Left colon (tissue), 2 donors: ENCODE results near the gene TBK1. TPM values are rescaled to one million over a fixed set of nuclear protein-coding genes. Genes with fewer than 3 reads are reported as not detected.

Source experiments
- ATAC-seq: fragments of 200-7000 bp; cut with Tn5 transposase; one replicate; pipeline ENCODE4 v1.9.1; 2020; ENCODE audit warnings: mild to moderate bottlenecking, moderate library complexity
- DNase-seq, 2 donors: peaks; one replicate each; pipeline ENCODE4 v3.0.0-alpha.2; 2020
- intact Hi-C, 2 donors: fragments of 100-400 bp; cut with DNase I in 1 of 2; cut with micrococcal nuclease in 1 of 2; formaldehyde crosslinking; loops; one replicate each; pipeline versions ENCODE4 v1.11.2 to v1.14.0; 2022; cut with DNase I, micrococcal nuclease
- total RNA-seq, 2 donors: library from RNA; stranded (reverse); fragmentation: NEBNext Ultra II Directional; extraction: Animal tissue kit (Norgen Biotek cat#: 25700); gene quantifications; one replicate each; pipeline ENCODE4 v1.2.1, GENCODE V29; 2021
- donor health status: DM: no; HTN: no; CAD: no.
- donor health status: DM: yes; HTN: yes; CAD: no.

TBK1 gene
- total RNA-seq, 2 donors from 2014 or later = 17.1 to 17.7 TPM

DNA sequence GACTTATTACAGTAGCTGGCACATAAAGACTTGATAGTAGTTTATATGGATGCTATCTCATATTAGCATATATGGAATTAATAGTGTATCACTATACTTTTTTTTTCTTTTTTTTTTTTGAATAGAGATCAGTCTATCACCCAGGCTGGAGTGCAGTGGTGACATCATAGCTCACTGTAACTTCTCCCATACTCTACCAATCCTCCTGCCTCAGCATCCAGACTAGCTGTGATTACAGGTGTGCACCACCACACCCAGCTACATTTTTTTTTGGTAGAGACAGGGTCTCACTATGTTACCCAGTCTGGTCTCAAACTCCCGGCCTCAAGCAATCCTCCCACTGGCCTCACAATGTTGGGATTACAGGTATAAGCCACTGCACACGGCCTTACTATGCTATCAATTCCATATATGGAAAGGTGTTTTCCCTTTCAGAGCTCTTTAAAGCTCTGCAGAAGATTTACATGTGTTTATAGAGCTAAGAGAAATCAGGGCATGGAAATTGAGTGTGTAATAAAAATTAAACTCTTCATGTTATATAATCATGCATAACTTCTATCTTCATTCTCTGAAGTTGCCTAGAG is 1.8 kb upstream of the TBK1 start:
- no peak for DNase-seq
- intact Hi-C loops = no loop called here
- no peak for ATAC-seq

DNA sequence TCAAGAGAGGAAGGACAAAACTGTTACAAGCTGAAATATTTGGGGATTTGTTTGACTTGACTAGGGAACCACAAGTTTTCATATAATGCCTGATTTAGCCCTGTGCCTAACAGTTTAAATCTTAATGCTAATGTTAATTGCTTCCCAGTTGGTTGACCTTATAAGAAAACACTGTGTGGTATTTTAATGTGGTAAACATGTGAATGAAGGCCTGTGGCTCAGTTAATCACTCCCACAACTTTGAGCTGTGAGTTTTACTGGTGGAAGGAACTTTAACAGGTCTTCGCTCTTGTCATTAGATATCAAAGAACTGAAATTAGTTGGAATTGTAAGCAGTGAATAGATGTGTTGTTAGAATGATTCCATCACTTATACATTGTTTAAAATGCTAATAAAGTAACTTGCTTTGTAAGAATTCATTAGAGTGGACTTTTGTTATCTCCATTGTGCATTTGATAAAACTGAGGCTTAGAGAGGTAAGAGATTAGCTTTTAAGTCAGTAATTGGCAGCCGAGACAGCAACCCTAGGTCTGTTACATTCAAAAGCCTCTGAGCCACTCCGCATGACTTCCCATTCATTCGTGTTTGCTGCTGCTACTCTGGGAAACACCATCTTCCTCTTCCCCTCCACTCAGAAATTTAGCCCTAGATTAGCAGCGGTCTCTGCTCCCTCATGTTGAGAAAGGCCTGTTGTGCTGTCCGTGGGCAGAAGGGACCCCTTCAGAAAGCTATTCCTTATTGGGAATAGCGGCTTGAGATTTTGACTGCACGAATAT is 1.0 kb upstream of the TBK1 start:
- ATAC-seq (no peak), DNase-seq (no peak)
- intact Hi-C loops = no loop called here

DNA sequence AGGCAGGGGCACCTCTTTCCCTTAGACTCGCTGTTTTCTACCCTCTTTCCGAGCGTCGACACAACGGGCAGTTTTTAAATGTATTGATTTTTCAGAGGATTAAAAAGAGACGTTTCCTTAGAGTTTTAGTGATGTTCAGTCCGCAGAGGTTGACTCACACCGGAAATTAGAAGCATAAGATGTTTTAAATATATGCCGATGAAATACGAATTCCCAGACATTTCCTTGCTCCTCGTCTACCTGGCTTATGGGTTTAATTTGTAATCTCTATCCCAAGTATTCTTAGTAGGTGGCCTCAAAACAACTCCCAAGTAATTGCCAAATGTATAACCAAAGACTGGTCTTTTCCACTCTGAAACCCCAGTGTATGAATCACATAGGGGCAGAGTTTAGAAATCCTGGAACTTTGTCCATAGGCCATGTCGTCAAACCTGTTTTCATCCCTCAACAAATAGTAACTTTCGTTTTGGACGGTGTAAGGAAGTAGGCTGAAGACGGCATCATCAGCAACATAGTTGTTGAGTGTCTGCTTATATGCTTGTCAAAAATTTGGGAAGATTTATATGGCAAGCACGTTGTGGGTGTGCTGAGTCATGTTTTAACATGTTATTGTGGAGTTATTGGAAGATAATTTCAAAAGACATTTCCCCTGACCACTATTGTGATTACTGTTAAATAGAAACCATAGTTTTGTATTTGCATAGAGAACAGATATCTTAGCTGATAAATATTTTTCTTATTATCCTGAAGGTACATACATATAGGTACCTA is 824 bp downstream of the TBK1 start:
- ATAC-seq (peak; percentile 69), DNase-seq (no peak)
- intact Hi-C loops = no loop called here

DNA sequence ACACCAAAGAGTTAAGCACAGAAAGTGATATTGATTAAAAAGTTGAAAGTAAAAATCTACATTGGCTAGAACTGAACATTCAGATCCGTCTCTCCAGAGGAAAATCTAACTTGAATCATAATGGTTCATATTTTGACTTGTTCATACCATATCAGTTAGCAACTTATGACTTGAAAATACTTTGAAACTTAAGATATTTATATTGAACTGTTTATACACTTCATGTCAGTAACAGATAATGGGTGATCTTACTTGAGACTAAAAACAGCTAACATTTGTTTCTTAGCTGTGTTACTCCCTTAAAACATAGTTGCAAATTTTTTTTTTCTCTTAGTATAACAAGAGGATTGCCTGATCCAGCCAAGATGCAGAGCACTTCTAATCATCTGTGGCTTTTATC is 3.6 kb downstream of the TBK1 start:
- no peak for ATAC-seq
- intact Hi-C loops = no loop called here

DNA sequence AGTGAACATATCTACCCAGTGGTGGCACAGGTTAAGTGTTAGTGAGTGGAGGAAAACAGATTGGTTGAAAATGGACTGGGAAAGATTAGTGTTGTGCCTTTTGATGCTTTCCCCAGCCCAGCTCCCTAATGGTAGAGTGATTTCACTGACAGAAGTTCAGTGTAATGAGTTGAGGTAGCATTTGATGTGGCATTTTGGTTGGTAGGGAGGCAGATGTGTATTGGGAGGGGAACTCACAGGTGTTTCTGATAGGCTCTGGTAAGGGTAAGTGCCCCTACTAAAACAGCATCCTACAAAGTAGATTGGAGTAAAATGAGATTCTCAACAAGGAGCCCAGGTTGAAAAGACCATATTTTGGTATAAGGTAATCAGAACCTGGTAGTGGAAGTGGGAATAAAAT is 4.2 kb downstream of the TBK1 start:
- ATAC-seq = no peak
- DNase-seq = no peak
- intact Hi-C loops = no loop called here

More for the DNA sequence above, 3.6 kb downstream of the TBK1 start:
- no peak for DNase-seq

DNA sequence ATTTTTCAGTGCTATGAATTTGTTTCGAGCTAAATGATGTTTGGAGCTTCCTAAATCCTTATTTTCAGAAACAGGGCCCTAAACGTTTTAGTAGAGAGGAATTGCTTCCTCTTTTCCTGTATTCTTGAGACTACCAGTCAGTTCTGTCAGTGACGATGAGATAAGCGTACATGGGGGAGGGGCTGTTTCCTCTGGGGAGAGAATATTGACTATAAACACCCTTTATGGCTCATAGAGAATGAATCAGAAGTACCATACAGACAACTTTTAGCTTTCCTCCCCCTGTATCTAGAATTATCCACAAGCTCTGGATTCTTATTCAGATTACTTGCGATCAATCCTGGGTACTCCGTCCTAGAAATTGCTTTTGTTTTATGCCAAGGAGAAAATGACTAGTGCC is 5.1 kb downstream of the TBK1 start:
- intact Hi-C loops = no loop called here
- DNase-seq (no peak), ATAC-seq (no peak)

DNA sequence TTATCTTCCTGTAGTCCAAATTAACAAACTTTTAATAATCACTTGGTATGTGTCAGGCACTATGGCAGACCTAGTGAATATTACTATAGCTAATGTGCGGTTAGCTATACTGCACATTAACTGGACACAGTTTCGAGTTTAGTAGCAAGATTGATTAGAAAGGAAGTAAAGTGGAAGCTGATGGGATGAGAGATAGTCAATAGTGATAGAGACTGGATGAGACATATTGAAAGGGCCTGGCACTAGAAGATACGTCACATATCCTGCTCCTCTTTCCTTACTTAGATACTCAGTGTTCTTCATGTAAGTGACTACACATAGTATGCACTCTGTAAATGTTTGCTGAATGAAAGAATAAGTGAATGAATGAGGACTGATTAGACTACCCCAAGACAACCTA is 5.5 kb downstream of the TBK1 start:
- no peak for ATAC-seq
- intact Hi-C loops = no loop called here
- DNase-seq = no peak

DNA sequence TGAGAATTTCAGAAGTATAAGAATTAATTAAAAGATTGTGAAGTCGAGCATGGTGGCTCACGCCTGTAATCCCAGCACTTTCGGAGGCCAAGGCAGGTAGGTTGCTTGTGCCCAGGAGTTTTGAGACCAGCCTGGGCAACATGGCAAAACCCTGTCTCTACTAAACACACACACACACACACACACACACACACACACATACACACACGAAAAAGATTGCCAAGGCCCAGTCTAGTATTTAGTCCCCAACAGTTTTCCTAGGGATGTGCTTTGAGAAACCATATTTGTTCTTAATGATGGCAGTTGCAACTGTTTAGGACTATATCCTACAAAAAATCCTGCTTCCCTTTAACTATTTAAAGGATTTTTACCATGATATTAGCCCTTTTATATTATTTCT is 6.0 kb downstream of the TBK1 start:
- intact Hi-C loops = no loop called here
- ATAC-seq = no peak
- no peak for DNase-seq

DNA sequence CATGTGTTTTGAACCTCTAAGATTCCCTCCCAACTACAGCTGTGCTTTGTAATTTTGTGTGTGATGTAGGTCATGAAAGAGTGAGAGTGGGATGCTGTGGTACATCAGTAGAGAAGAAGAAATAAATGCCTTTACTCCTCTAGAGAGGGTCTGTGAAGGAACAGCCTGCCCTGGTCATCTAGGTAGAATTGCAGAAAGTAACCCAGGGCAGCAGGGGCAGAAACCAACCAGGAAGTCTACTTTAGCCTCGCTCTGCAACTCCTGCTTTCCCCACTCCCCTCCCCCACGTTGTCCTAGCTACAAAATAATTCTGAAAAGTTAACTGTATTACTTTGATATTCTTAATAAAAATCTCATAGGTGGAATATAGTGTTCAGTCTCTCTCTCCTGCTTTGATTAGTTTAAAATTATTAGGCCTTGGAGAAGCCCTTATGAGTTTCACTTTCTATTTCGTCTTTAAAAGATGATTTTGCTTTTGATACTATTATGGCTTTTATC is 7.5 kb downstream of the TBK1 start:
- peak; percentile 45 for ATAC-seq
- DNase-seq = peak in 1 of 2 donors; percentile 21
- intact Hi-C loops = no loop called here

DNA sequence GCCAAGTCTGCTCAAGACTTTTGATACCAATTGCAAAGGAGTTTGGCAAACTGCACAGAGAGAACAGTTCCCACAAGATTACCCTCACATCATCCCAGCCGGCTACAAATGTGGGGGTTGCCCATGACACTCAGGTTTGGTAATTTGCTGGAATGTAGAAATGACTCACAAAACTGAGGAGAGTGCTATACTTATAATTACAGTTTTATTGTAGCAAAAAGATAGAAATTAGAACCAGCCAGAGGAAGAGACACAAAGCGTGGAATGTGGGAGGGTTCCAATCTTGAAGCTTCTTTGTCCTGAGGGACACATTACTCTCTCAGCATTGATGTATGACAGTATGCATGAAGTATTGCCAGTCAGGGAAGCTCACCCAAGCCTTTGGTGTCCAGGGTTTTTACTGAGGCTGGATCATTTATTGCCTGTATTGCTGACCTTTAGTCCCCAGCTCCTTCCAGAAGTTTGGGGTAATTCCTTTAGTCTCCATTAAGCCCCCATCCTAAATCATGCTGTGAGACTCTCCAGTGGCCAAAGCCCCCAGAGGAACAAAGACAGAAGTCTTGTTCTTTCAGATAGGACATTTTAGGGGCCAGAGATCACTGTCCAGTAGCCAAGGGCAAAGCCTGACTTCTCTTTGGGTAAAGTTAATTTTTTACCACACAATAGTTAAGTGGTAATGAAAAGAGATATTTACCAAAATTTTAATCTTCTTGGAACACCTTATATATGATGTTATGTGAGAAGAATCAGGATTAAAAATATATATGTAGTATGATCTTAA is 9.9 kb downstream of the TBK1 start:
- no peak for DNase-seq
- intact Hi-C loops = no loop called here
- no peak for ATAC-seq

DNA sequence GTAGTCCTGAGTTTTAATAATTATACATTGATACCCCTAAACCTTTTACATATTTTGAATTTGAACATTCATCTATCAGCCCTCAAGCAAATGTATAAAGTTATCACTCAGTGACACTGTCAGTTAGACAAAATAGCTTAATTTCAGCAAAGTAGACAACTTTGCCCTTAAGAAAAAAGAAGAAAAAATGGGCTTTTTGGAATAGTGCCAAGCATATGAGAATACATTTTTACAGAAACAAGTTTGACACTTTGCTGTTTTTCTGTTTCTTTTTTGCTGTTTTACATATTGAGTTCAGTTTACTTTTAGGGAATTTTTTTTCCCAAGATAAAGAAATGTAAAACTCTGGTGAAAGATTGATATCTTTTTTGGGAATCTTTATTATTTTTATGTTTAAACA is 14.3 kb downstream of the TBK1 start:
- intact Hi-C loops = no loop called here
- ATAC-seq = no peak

DNA sequence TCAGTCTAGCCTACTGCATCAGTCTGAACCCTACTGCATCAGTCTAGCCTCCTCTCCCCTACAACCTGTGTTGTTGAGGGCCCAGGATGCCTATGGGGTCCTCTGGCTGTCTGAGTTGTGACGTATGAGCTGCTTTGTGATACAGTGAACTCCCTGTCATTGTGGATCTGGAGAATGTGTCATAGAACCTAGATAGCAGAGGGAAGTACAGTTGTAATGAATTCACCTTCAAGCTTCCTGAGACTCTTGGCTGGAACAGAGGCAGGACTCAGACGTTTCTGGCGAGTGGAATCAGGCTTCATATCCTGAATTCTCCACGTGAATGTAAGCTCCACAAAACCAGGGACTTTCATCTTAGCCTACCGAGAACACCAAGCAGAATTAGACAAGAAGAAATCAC is 17.0 kb downstream of the TBK1 start:
- intact Hi-C loops = no loop called here
- no peak for ATAC-seq
- DNase-seq = no peak

More for the DNA sequence above, 14.3 kb downstream of the TBK1 start:
- no peak for DNase-seq

DNA sequence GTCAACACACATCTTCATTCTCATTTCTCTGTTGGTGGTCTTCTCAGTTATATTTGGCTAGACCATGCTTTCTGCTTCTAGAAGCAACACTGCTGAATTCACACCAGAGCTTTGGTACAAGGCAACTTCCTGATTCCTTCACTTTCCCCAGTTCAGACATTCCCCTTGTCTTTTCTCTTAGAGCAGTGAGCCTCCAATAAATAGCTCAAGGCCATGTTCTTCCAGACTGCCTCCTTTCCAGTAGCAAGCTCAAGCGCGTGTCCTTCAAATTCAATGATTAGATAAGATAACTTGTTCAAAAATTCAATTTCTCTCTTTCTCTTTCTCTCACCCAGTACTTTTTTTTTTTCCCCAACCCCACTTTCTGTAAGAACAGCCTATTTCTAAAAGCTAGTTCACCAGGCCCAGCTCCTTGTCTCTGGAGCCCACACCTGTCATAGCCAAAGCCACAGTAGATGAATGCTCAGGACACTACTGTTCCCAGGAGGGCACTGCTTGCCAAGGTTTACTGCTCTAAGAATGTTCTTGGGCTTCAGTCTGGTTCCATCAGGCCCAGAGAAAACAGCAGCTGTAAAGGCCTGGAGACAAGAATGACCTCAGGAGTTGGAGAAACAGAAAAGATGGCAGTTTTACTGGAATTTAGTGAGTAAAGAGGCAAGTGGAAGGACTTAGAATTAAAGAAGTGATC is 17.7 kb downstream of the TBK1 start:
- no peak for ATAC-seq
- intact Hi-C loops = no loop called here
- no peak for DNase-seq

DNA sequence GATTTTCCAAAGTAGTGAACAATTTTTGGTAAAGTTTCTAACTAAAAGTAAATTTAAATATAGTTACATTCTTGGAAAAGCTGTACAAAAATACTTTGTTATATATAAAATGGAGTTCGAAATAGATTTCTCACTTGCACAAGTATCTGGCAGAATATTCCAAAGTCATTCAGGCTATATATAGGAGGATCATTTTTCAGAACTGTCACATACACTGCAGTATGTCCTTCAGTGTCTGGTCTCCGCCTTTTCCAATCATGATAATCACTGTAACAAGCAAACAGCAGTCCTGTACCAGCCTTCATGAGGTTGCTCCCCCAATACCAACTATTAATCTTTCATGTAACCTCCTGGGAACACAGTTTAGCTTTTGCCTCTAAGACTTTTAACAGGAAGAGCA is 18.6 kb downstream of the TBK1 start:
- intact Hi-C loops = no loop called here
- DNase-seq (no peak), ATAC-seq (no peak)

DNA sequence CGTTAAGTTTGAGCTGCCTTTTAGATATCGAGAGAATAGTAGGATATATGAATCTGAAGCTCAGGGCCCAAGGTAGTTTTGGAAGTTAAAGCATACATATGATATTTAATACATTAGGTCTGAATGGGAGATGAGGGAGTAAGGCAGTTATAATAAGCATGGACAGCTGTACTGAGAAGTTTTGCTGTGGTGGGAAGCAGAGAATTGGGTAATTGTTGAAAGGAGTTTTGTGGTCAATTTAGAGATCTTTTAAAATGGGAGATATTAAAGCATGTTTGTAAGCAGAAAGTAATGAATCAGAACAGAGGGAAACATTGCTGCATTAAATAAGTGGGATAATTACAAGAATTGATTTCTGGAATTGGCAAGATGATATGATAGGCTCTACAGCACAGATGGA is 21.3 kb downstream of the TBK1 start:
- intact Hi-C loops = no loop called here
- ATAC-seq (no peak), DNase-seq (no peak)

DNA sequence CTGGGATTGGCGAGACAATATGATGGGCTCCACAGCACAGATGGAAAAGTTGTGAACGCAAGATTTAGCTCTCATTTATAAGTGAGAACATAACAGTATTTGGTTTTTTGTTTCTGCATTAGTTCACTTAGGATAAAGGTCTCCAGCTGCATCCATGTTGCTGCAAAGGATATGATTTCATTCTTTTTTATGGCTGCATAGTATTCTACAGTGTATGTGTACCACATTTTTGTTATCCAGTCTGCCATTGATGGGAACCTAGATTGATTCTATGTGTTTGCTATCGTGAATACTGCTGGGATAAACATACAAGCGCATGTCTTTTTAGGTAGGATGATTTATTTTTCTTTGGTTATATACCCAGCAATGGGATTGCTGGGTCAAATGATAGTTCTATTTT is 23.6 kb downstream of the TBK1 start:
- ATAC-seq = no peak
- intact Hi-C loops = no loop called here

DNA sequence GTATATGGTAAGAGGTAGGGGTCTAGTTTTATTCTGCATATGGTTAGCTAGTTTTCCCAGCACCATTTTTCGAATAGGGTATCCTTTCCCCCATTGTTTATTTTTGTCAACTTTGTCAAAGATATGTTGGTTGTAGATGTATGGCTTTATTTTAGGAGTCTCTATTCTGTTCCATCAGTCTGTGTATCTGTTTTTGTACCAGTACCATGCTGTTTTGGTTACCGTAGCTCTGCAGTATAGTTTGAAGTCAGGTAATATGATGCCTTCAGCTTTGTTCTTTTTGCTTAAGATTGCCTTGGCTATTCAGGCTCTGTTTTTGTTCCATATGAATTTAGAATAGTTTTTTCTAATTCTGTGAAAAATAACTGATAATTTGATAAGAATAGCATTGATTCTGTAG is 24.9 kb downstream of the TBK1 start:
- intact Hi-C loops = no loop called here
- no peak for ATAC-seq
- no peak for DNase-seq

More for the DNA sequence above, 23.6 kb downstream of the TBK1 start:
- no peak for DNase-seq

DNA sequence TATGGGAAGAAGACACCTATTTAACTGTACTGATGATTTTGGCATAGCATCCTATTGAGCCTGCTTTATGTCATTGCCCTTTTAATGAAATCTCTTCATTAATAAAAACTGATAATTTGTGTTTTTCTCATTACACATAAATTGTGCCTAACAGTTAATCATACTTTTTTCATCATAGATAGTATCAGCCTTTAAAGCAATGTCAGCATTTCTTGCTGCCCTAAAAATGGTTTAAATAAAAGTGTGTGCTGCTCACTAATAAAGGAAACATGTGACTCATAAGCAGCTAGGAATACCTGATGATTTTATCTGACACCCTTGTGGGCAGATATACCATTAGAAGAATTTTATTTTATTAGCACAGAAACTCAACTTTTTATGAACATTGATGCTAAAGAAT is 26.7 kb downstream of the TBK1 start:
- intact Hi-C loops = no loop called here
- ATAC-seq (no peak), DNase-seq (no peak)

DNA sequence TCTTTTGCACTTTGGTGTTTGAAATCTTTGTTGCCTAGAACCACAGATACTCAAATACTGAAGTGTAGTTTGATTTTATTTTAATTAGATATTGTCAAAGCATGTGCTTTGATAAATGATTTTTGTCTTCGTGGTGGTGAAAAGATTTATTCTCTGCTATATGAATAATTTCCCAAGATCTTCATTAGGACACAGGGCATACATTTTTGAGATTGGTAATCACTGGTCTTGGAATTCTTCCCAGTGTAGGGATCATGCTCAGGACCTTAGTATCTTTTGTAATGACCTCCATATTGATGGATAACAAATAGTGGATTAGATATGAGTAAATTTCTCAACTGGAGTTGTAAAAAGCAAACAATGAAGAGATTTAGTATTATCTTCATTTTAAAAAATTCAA is 28.2 kb downstream of the TBK1 start:
- DNase-seq (no peak), ATAC-seq (no peak)
- intact Hi-C loops = loop anchor here in 1 of 2 donors (10.0 kb wide), 1 partner anchor 45 kb away; no protein-coding TSS in a partner anchor
